IMR-90 (cell line): ENCODE measurements around the gene ANGEL1. TPM values are rescaled to one million over a fixed set of nuclear protein-coding genes. Genes with fewer than 3 reads are reported as not detected.

ENCODE experiments used
- ATAC-seq: fragments of 200-7000 bp; cut with Tn5 transposase; 2 replicates; pipeline ENCODE4 v1.9.1; 2020; ENCODE audit warnings: low read depth, mild to moderate bottlenecking, moderate library complexity
- BruUV-seq: library from RNA; stranded (reverse); fragments of 400-500 nt; replicated peaks from 2 replicates; lab custom pipeline; 2021; lab: Mats Ljungman, UMichigan
- CTCF ChIA-PET: fragments of 300-600 bp; formaldehyde crosslinking; extraction: SDS; loops from one replicate; lab custom pipeline; 2021; ENCODE audit warnings: antibody characterized with exemption; lab: Yijun Ruan, JAX
- POLR2A ChIA-PET: fragments of 300-600 bp; sonication (Branson Sonifier 250); formaldehyde crosslinking; loops from one replicate; lab custom pipeline; 2022; ENCODE audit warnings: antibody characterized with exemption; ENCODE audit not compliant: unreplicated experiment; lab: Charles Lee
- DNase-seq: peaks from one replicate; pipeline ENCODE4 v3.0.0; 2013
- H2AFZ ChIP-seq: replicated peaks from 2 replicates; pipeline ENCODE3; 2013; ENCODE audit warnings: low read length, mild to moderate bottlenecking; ENCODE audit not compliant: poor library complexity
- H2AK5ac ChIP-seq: 2 replicates; pipeline ENCODE4 v1.6.1; 2013; ENCODE audit warnings: low read depth, low read length, inconsistent platforms
- H2AK9ac ChIP-seq: replicated peaks from 2 replicates; pipeline ENCODE3; 2013; ENCODE audit warnings: mild to moderate bottlenecking, low read depth, low read length, moderate library complexity; ENCODE audit not compliant: poor library complexity
- H2BK120ac ChIP-seq: 2 replicates; pipeline ENCODE4 v1.6.1; 2013; ENCODE audit warnings: low read depth, low read length, inconsistent platforms
- H2BK15ac ChIP-seq: 3 replicates; pipeline ENCODE4 v1.6.1; 2013; ENCODE audit warnings: low read depth, low read length, inconsistent platforms
- H2BK20ac ChIP-seq: 2 replicates; pipeline ENCODE4 v1.6.1; 2013; ENCODE audit warnings: low read depth, mild to moderate bottlenecking, inconsistent platforms, low read length, moderate library complexity
- H2BK5ac ChIP-seq: 2 replicates; pipeline ENCODE4 v1.6.1; 2013; ENCODE audit warnings: mild to moderate bottlenecking, low read depth, low read length, inconsistent platforms; ENCODE audit not compliant: poor library complexity, severe bottlenecking
- H3K14ac ChIP-seq: replicated peaks from 2 replicates; pipeline ENCODE4 v1.6.1; 2013; ENCODE audit warnings: low read depth, low read length, inconsistent platforms
- H3K18ac ChIP-seq: 2 replicates; pipeline ENCODE4 v1.6.1; 2013; ENCODE audit warnings: low read depth, low read length, control low read depth
- H3K23ac ChIP-seq: 2 replicates; pipeline ENCODE4 v1.6.1; 2013; ENCODE audit warnings: low read depth, low read length, inconsistent platforms
- H3K27ac ChIP-seq: 2 replicates; pipeline ENCODE4 v1.5.1; 2013; ENCODE audit warnings: mild to moderate bottlenecking, control low read depth, low read length; ENCODE audit not compliant: insufficient read depth
- H3K27me3 ChIP-seq: 2 replicates; pipeline ENCODE4 v1.6.1; 2013; ENCODE audit warnings: low read length; ENCODE audit not compliant: control insufficient read depth, insufficient read depth
- H3K36me3 ChIP-seq: 2 replicates; pipeline ENCODE4 v1.6.1; 2013; ENCODE audit warnings: low read length, mixed read lengths; ENCODE audit not compliant: control insufficient read depth, insufficient read depth
- H3K4ac ChIP-seq: 2 replicates; pipeline ENCODE4 v1.6.1; 2013; ENCODE audit warnings: low read depth, low read length, inconsistent platforms
- H3K4me1 ChIP-seq: 2 replicates; pipeline ENCODE4 v1.6.1; 2013; ENCODE audit warnings: low read length, mixed read lengths; ENCODE audit not compliant: control insufficient read depth, insufficient read depth
- H3K4me2 ChIP-seq: 2 replicates; pipeline ENCODE4 v1.6.1; 2013; ENCODE audit warnings: low read depth, mild to moderate bottlenecking, control low read depth, low read length, moderate library complexity
- H3K4me3 ChIP-seq: 2 replicates; pipeline ENCODE4 v1.5.1; 2013; ENCODE audit warnings: low read depth, mild to moderate bottlenecking, control low read depth, low read length, moderate library complexity; ENCODE audit not compliant: insufficient read depth
- H3K56ac ChIP-seq: 2 replicates; pipeline ENCODE4 v1.6.1; 2013; ENCODE audit warnings: low read length, inconsistent platforms; ENCODE audit not compliant: insufficient read depth; ENCODE audit errors: extremely low read depth
- H3K79me1 ChIP-seq, 2 experiments: 2 replicates each; pipeline ENCODE4 v1.6.1; 2013; ENCODE audit warnings: low read length in 2 of 2, inconsistent platforms in 1 of 2, low read depth in 1 of 2
- H3K9ac ChIP-seq: 2 replicates; pipeline ENCODE4 v1.6.1; 2013; ENCODE audit warnings: low read depth, low read length, control low read depth
- H3K9me1 ChIP-seq: 2 replicates; pipeline ENCODE4 v1.6.1; 2013; ENCODE audit warnings: low read length, inconsistent platforms; ENCODE audit not compliant: insufficient read depth
- H3K9me3 ChIP-seq: 2 replicates; pipeline ENCODE4 v1.6.1; 2013; ENCODE audit warnings: low read length; ENCODE audit not compliant: control insufficient read depth, insufficient read depth
- H4K20me1 ChIP-seq: 2 replicates; pipeline ENCODE4 v1.6.1; 2013; ENCODE audit warnings: low read length, inconsistent platforms; ENCODE audit not compliant: insufficient read depth
- H4K5ac ChIP-seq: 2 replicates; pipeline ENCODE4 v1.6.1; 2013; ENCODE audit warnings: mild to moderate bottlenecking, low read depth, low read length, control low read depth
- H4K8ac ChIP-seq, 2 experiments: 2 replicates each; pipeline ENCODE4 v1.6.1; 2013; ENCODE audit warnings: low read depth in 2 of 2, low read length in 2 of 2, control low read depth in 1 of 2, inconsistent platforms in 1 of 2
- H4K91ac ChIP-seq: 2 replicates; pipeline ENCODE4 v1.6.1; 2013; ENCODE audit warnings: low read depth, low read length, inconsistent platforms; ENCODE audit not compliant: insufficient read depth
- MAFK ChIP-seq: IDR thresholded peaks from 2 replicates; pipeline ENCODE4 v1.6.1; 2012; ENCODE audit warnings: low read depth, low read length, improper control_type of control experiment
- MXI1 ChIP-seq: IDR thresholded peaks from 2 replicates; pipeline ENCODE4 v1.6.1; 2012; ENCODE audit warnings: low read depth, mild to moderate bottlenecking, low read length, moderate library complexity, borderline replicate concordance
- NFE2L2 ChIP-seq: fragments of 150-350 bp; IDR thresholded peaks from 2 replicates; pipeline ENCODE4 v1.6.1; 2016; ENCODE audit warnings: low read depth, mild to moderate bottlenecking, low read length
- POLR2A ChIP-seq: IDR thresholded peaks from 2 replicates; pipeline ENCODE4 v1.6.1; 2012; ENCODE audit warnings: mild to moderate bottlenecking, low read depth, low read length
- RAD21 ChIP-seq: IDR thresholded peaks from 2 replicates; pipeline ENCODE4 v1.6.1; 2012; ENCODE audit warnings: low read length, improper control_type of control experiment
- RCOR1 ChIP-seq: IDR thresholded peaks from 2 replicates; pipeline ENCODE4 v1.6.1; 2012; ENCODE audit warnings: mild to moderate bottlenecking, low read length, improper control_type of control experiment; ENCODE audit not compliant: insufficient replicate concordance
- WGBS, 2 experiments: methylation state at CpG; one replicate each; pipeline versions ENCODE4 v1.1.5 to v1.1.7; 2013; ENCODE audit warnings: missing lambda C conversion rate in 2 of 2; ENCODE audit not compliant: insufficient read length in 1 of 2; ENCODE audit errors: extremely low coverage in 2 of 2; 5-methylcytosine and 5-hydroxymethylcytosine counted together
- dilution Hi-C: fragments of 300-500 bp; cut with HindIII; formaldehyde crosslinking; loops from one replicate; pipeline ENCODE4 v1.14.3; 2018; ENCODE audit warnings: low sequenced_read_pairs; ENCODE audit not compliant: unreplicated experiment
- in situ Hi-C: fragments of 300-500 bp; cut with MboI; formaldehyde crosslinking; loops from 3 replicates; pipeline ENCODE4 v1.14.3; 2019; ENCODE audit warnings: low sequenced_read_pairs, inconsistent platforms, mixed read lengths
- intact Hi-C: fragments of 100-400 bp; cut with micrococcal nuclease; formaldehyde crosslinking; loops from 2 replicates; pipeline ENCODE4 v1.10.0; 2022
- polyA plus RNA-seq, 3 experiments: library from polyadenylated mRNA; depleted of rRNA; stranded (reverse); fragments of >200 nt; gene quantifications; 2 replicates each; pipeline ENCODE4 v1.2.3, GENCODE V29; 2012; ENCODE audit warnings: low replicate concordance in 1 of 3
- total RNA-seq: library from RNA; depleted of rRNA; stranded (reverse); fragments of >200 nt; gene quantifications from 2 replicates; pipeline ENCODE4 v1.2.3, GENCODE V29; 2012

The ANGEL1 gene
- total and polyA plus RNA-seq, 2 of the 4 experiments (the other 2 are of a cell fraction) = 4.1 to 10.0 TPM

- TF ChIP-seq RAD21 = no peak
- no peak for TF ChIP-seq RCOR1
- no peak for TF ChIP-seq POLR2A
These were observed 52.1 kb downstream of the ANGEL1 start (continued) for GRCh38 chr14:76760331-76761135.

- POLR2A ChIA-PET = no interaction called here
- DNase-seq = no peak
These were observed 53.1 kb downstream of the ANGEL1 start for GRCh38 chr14:76759589-76759988.

More at GRCh38 chr14:76759589-76759988, 53.1 kb downstream of the ANGEL1 start:
- Histone ChIP-seq H2BK120ac (no peak overlapping the region), H2AFZ (no peak overlapping the region), H3K27ac (no peak overlapping the region), H3K4ac (no peak overlapping the region), H2BK15ac (no peak overlapping the region), H3K56ac (no peak overlapping the region), H3K14ac (no peak overlapping the region), H2BK20ac (no peak overlapping the region), H4K8ac (no peak overlapping the region), H3K9ac (no peak overlapping the region), H3K4me1 (peaks cover 8% of the 10 kb centered on the region; the same call in 1 of the 2 replicates), H3K36me3 (no peaks in the 10 kb centered on the region), H2BK5ac (no peak overlapping the region), H4K5ac (no peak overlapping the region), H3K27me3 (no peaks in the 10 kb centered on the region; the same call in 1 of the 2 replicates), H3K18ac (no peak overlapping the region), H4K91ac (no peak overlapping the region), H3K79me1 (no peaks in the 10 kb centered on the region), H3K4me3 (no peak overlapping the region), H4K20me1 (no peaks in the 10 kb centered on the region), H2AK9ac (no peak overlapping the region), H3K23ac (no peak overlapping the region), H3K9me1 (peaks cover 6% of the 10 kb centered on the region; the same call in 1 of the 2 replicates), H3K4me2 (no peak overlapping the region), H3K9me3 (no peaks in the 10 kb centered on the region), H2AK5ac (no peak overlapping the region)
- dilution Hi-C loops = no loop called here
- WGBS, 2 experiments = 47% methylated on average over 3 of the region's 4 CpGs; no CpG with 5 or more reads in 1 of the 2 experiments
- CTCF ChIA-PET = no interaction called here
- in situ Hi-C loops = no loop called here
- TF ChIP-seq MAFK (no peak), RAD21 (no peak), MXI1 (no peak), NFE2L2 (no peak)
- no TSS peak for BruUV-seq
- ATAC-seq = no peak
- intact Hi-C loops = no loop called here
